DMS153 (cell line): ENCODE results near the gene CRYBG3.

Experiments
- DNase-seq: peaks from one replicate; lab custom pipeline; 2025; lab: John Stamatoyannopoulos, UW

The CRYBG3 gene

GRCh38 chr3:97838393-97838792, 16.6 kb downstream of the CRYBG3 start:
- DNase-seq, result no peak

- DNase-seq, result no peak
Observed at GRCh38 chr3:97839944-97840343, 18.1 kb downstream of the CRYBG3 start.

- no peak for DNase-seq
Observed at GRCh38 chr3:97841304-97841703, 19.5 kb downstream of the CRYBG3 start.

GRCh38 chr3:97841956-97842355, 20.1 kb downstream of the CRYBG3 start:
- DNase-seq, result no peak

GRCh38 chr3:97848779-97849178, 27.0 kb downstream of the CRYBG3 start:
- no peak for DNase-seq

GRCh38 chr3:97857401-97857800, 35.6 kb downstream of the CRYBG3 start:
- DNase-seq, result no peak

- no peak for DNase-seq
Observed at GRCh38 chr3:97860364-97860763, 38.6 kb downstream of the CRYBG3 start.

- no peak for DNase-seq
Observed at GRCh38 chr3:97862582-97862981, 40.8 kb downstream of the CRYBG3 start.

- no peak for DNase-seq
Observed at GRCh38 chr3:97863031-97863430, 41.2 kb downstream of the CRYBG3 start.

GRCh38 chr3:97863775-97864174, 42.0 kb downstream of the CRYBG3 start:
- DNase-seq, result no peak

- DNase-seq, result no peak
Observed at GRCh38 chr3:97871186-97871585, 49.4 kb downstream of the CRYBG3 start.

- no peak for DNase-seq
Observed at GRCh38 chr3:97871801-97872524, 50.2 kb downstream of the CRYBG3 start.

GRCh38 chr3:97872525-97873042, 50.8 kb downstream of the CRYBG3 start:
- DNase-seq, result no peak

GRCh38 chr3:97880267-97880666, 58.5 kb downstream of the CRYBG3 start:
- DNase-seq, result no peak

GRCh38 chr3:97882975-97883598, 61.3 kb downstream of the CRYBG3 start:
- DNase-seq, result no peak

- DNase-seq, result no peak
Observed at GRCh38 chr3:97883736-97884135, 61.9 kb downstream of the CRYBG3 start.

GRCh38 chr3:97884586-97885123, 62.8 kb downstream of the CRYBG3 start:
- DNase-seq, result no peak

GRCh38 chr3:97885931-97886824, 64.4 kb downstream of the CRYBG3 start:
- no peak for DNase-seq

GRCh38 chr3:97889814-97890213, 68.0 kb downstream of the CRYBG3 start:
- no peak for DNase-seq

- DNase-seq, result no peak
Observed at GRCh38 chr3:97892852-97893251, 71.0 kb downstream of the CRYBG3 start.

- DNase-seq, result no peak
Observed at GRCh38 chr3:97895216-97895615, 73.4 kb downstream of the CRYBG3 start.

- DNase-seq, result no peak
Observed at GRCh38 chr3:97896129-97896528, 74.3 kb downstream of the CRYBG3 start.
